Body of pancreas (tissue), 4 donors: ENCODE data around the gene TBX20. TPM values are rescaled to one million over a fixed set of nuclear protein-coding genes. Genes with fewer than 3 reads are reported as not detected.

Experiments used
- ATAC-seq: fragments of 150-250 bp; one replicate; pipeline ENCODE4 v1.9.1; 2016
- DNase-seq, 4 donors: peaks; one replicate each; pipeline ENCODE4 v3.0.0-alpha.2; 2019
- H3K27ac ChIP-seq, 4 donors: fragments of 200-600 bp; sonication (generic); 1 replicate in 3 of 4; 2 replicates in 1 of 4; pipeline versions ENCODE4 v1.5.1 to v1.6.1; 2016 to 2019; ENCODE audit warnings: mild to moderate bottlenecking in 1 of 4, mixed read lengths in 1 of 4, moderate library complexity in 1 of 4
- H3K27me3 ChIP-seq, 2 donors: fragments of 200-600 bp; sonication (generic); one replicate each; pipeline ENCODE4 v1.6.0; 2016; ENCODE audit warnings: mild to moderate bottlenecking in 1 of 2
- H3K36me3 ChIP-seq, 2 donors: fragments of 200-600 bp; sonication (generic); replicated peaks in 1 of 2; 2 replicates each; pipeline ENCODE4 v1.5.1; 2016; ENCODE audit warnings: low read depth in 2 of 2; ENCODE audit not compliant: insufficient read depth in 1 of 2
- H3K4me1 ChIP-seq: fragments of 200-600 bp; sonication (generic); one replicate; pipeline ENCODE4 v1.6.0; 2016
- H3K4me3 ChIP-seq, 2 donors: fragments of 200-600 bp; sonication (generic); 1 replicate in 1 of 2; 2 replicates in 1 of 2; pipeline ENCODE4 v1.5.1; 2016 to 2019
- H3K9me3 ChIP-seq, 3 donors: fragments of 200-600 bp; sonication (generic); 1 replicate in 2 of 3; 2 replicates in 1 of 3; pipeline ENCODE4 v1.5.1; 2016
- CTCF ChIP-seq, 7 experiments: fragments of 450-650 bp in 4 of 7; fragments of 200-600 bp in 3 of 7; sonication (generic) in 3 of 7; IDR thresholded peaks; one replicate each; pipeline ENCODE4 v1.5.1; 2016 to 2019; ENCODE audit warnings: antibody characterized with exemption in 7 of 7
- POLR2A ChIP-seq, 3 donors: fragments of 450-650 bp; IDR thresholded peaks; one replicate each; pipeline ENCODE4 v1.6.1; 2016; ENCODE audit warnings: antibody characterized with exemption in 3 of 3, mild to moderate bottlenecking in 2 of 3
- WGBS, 2 donors: methylation state at CpG; one replicate each; pipeline ENCODE4 v1.1.5; 2017; 5-methylcytosine and 5-hydroxymethylcytosine counted together
- intact Hi-C: fragments of 100-400 bp; cut with DNase I; formaldehyde crosslinking; loops from one replicate; pipeline ENCODE4 v1.15.1; 2023
- total RNA-seq, 2 donors: library from RNA; depleted of rRNA; stranded (reverse); fragments of >200 nt; gene quantifications; one replicate each; pipeline ENCODE4 v1.1.0, GENCODE V29; 2016

The TBX20 gene
- total RNA-seq, 2 donors from 2014 or later = not detected

GRCh38 chr7:35267411-35267810 is 13.5 kb upstream of the TBX20 start:
- DNase-seq (no peak), ATAC-seq (no peak)
- no peak for TF ChIP-seq POLR2A (IDR thresholded peaks at IDR 0.05)
- TF ChIP-seq CTCF (IDR thresholded peaks at IDR 0.05) = no peak
- Histone ChIP-seq H3K9me3 (no peaks in the 10 kb centered on the region), H3K27ac (no peak overlapping the region), H3K27me3 (no peaks in the 10 kb centered on the region), H3K36me3 (no peaks in the 10 kb centered on the region), H3K4me3 (no peak overlapping the region), H3K4me1 (no peaks in the 10 kb centered on the region)
- intact Hi-C loops = no loop called here

- ATAC-seq (no peak), DNase-seq (no peak)
- peaks cover 0 to 12% of the 10 kb centered on the region in 2 donors for H3K27me3 ChIP-seq
- peaks cover 6% of the 10 kb centered on the region for H3K4me1 ChIP-seq
- H3K4me3 ChIP-seq = no peak overlapping the region
- H3K36me3 ChIP-seq = no peaks in the 10 kb centered on the region
- H3K9me3 ChIP-seq = no peaks in the 10 kb centered on the region
- 17 to 37% methylated on average over 2 of the region's 2 CpGs for WGBS, 2 donors
- no peak overlapping the region for H3K27ac ChIP-seq
- intact Hi-C loops = no loop called here
- TF ChIP-seq POLR2A (IDR thresholded peaks at IDR 0.05) (no peak), CTCF (IDR thresholded peaks at IDR 0.05) (no peak)
Observed at GRCh38 chr7:35263396-35263795, 9.5 kb upstream of the TBX20 start.

GRCh38 chr7:35261476-35262285 is 7.8 kb upstream of the TBX20 start:
- ATAC-seq (no peak), DNase-seq (no peak)
- no peaks in the 10 kb centered on the region for H3K9me3 ChIP-seq
- H3K27ac ChIP-seq = no peak overlapping the region
- H3K27me3 ChIP-seq = peaks cover 0 to 13% of the 10 kb centered on the region in 2 donors
- peaks cover 12% of the 10 kb centered on the region for H3K4me1 ChIP-seq
- TF ChIP-seq CTCF (IDR thresholded peaks at IDR 0.05) (no peak), POLR2A (IDR thresholded peaks at IDR 0.05) (no peak)
- intact Hi-C loops = no loop called here
- H3K36me3 ChIP-seq = no peaks in the 10 kb centered on the region
- WGBS, 2 donors = 1 to 3% methylated on average over 26 to 56 of the region's 56 CpGs
- no peak overlapping the region for H3K4me3 ChIP-seq

- Histone ChIP-seq H3K4me1 (peaks cover 12% of the 10 kb centered on the region), H3K4me3 (no peak overlapping the region), H3K9me3 (no peaks in the 10 kb centered on the region), H3K27ac (no peak overlapping the region), H3K27me3 (peaks cover 0 to 13% of the 10 kb centered on the region in 2 donors), H3K36me3 (no peaks in the 10 kb centered on the region)
- TF ChIP-seq CTCF (IDR thresholded peaks at IDR 0.05) = no peak
- no peak for TF ChIP-seq POLR2A (IDR thresholded peaks at IDR 0.05)
- ATAC-seq (no peak), DNase-seq (no peak)
- intact Hi-C loops = no loop called here
- WGBS, 2 donors = 4 to 9% methylated on average over 18 to 21 of the region's 21 CpGs
Observed at GRCh38 chr7:35261041-35261440, 7.1 kb upstream of the TBX20 start.

- H3K4me3 ChIP-seq = no peak overlapping the region
- WGBS, 2 donors = 24 to 38% methylated on average over 7 of the region's 7 CpGs
- H3K4me1 ChIP-seq = peaks cover 12% of the 10 kb centered on the region
- peaks cover 0 to 19% of the 10 kb centered on the region in 2 donors for H3K27me3 ChIP-seq
- H3K9me3 ChIP-seq = no peaks in the 10 kb centered on the region
- ATAC-seq = no peak
- no peak for DNase-seq
- intact Hi-C loops = no loop called here
- TF ChIP-seq CTCF (IDR thresholded peaks at IDR 0.05) = no peak
- TF ChIP-seq POLR2A (IDR thresholded peaks at IDR 0.05) = no peak
- no peaks in the 10 kb centered on the region for H3K36me3 ChIP-seq
- no peak overlapping the region for H3K27ac ChIP-seq
Observed at GRCh38 chr7:35260246-35260645, 6.3 kb upstream of the TBX20 start.
